DND-41 (cell line): ENCODE measurements around the gene ITIH3.

Source experiments
- EZH2 ChIP-seq: IDR thresholded peaks from 3 replicates; pipeline ENCODE4 v1.6.1; 2012; ENCODE audit warnings: borderline replicate concordance, low read depth, mild to moderate bottlenecking, moderate library complexity, low read length, inconsistent platforms; ENCODE audit not compliant: severe bottlenecking
- TF ChIP-seq, protein P1 (sequence below): IDR thresholded peaks from 2 replicates; pipeline ENCODE4 v1.5.1; 2012; ENCODE audit warnings: borderline replicate concordance, low read length, moderate library complexity, mild to moderate bottlenecking; ENCODE audit not compliant: poor library complexity, severe bottlenecking; ENCODE audit errors: extremely low read depth

GRCh38 chr3:52810923-52811322 lies 16.3 kb downstream of the ITIH3 start:
- TF ChIP-seq, protein P1, sequence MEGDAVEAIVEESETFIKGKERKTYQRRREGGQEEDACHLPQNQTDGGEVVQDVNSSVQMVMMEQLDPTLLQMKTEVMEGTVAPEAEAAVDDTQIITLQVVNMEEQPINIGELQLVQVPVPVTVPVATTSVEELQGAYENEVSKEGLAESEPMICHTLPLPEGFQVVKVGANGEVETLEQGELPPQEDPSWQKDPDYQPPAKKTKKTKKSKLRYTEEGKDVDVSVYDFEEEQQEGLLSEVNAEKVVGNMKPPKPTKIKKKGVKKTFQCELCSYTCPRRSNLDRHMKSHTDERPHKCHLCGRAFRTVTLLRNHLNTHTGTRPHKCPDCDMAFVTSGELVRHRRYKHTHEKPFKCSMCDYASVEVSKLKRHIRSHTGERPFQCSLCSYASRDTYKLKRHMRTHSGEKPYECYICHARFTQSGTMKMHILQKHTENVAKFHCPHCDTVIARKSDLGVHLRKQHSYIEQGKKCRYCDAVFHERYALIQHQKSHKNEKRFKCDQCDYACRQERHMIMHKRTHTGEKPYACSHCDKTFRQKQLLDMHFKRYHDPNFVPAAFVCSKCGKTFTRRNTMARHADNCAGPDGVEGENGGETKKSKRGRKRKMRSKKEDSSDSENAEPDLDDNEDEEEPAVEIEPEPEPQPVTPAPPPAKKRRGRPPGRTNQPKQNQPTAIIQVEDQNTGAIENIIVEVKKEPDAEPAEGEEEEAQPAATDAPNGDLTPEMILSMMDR: no peak
- no peak for TF ChIP-seq EZH2
